Superior temporal gyrus (tissue), 1 donor: Measurements from ENCODE around the gene VHLL.

Experiments used
- DNase-seq: peaks from one replicate; pipeline ENCODE4 v3.0.0-alpha.2; 2016; ENCODE audit errors: extremely low spot score

VHLL gene

DNA sequence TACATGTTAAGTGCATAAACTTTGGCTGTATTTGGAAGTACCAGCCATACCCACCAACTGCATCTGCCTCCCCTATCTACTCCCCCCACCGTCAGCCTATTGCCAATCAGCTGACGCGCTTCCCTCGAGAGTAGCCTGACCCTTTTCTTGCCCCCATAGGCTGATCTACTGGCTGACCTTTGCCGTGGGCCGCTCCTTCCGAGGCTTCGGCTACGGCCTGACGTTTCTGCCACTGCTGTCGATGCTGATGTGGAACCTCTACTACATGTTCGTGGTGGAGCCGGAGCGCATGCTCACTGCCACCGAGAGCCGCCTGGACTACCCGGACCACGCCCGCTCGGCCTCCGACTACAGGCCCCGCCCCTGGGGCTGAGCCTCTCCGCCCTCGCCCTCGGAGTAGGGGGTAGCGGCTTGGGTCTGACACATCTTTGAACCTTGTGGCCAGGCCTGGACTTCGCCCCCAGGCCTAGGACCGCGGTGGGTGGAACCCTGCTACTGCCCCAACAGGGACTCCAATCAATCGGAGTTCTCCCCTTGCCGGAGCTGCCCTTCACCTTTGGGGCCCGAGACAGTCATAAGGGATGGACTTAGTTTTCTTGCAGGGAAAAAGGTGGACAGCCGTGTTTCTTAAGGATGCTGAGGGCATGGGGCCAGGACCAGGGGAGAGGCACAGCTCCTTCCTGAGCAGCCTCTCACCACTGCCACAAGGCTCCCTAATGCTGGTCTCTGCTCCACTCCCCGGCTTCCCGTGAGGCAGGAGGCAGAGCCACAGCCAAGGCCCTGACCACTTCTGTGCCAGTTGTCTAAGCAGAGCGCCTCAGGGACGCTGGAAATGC, 7.7 kb downstream of the VHLL start:
- DNase-seq, result peak; percentile 82

DNA sequence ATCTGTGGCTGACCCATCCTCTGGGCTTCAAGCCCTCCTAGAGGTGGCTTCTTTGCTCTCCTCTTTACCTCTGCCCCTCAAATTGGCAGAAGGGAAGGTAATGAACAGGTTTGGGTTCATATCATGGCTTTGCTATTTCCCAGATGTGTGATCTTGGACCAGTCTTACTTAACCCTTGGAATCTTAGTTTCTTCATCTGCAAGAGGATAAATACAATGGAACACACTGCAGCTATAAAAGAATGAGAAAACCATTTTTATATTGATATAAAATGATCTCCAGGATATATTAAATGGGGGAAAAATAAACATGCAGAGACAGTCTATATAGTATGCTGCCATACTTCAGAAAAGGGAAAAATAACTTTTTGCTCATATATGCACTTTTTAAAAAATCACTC, 9.2 kb downstream of the VHLL start:
- DNase-seq, result no peak

DNA sequence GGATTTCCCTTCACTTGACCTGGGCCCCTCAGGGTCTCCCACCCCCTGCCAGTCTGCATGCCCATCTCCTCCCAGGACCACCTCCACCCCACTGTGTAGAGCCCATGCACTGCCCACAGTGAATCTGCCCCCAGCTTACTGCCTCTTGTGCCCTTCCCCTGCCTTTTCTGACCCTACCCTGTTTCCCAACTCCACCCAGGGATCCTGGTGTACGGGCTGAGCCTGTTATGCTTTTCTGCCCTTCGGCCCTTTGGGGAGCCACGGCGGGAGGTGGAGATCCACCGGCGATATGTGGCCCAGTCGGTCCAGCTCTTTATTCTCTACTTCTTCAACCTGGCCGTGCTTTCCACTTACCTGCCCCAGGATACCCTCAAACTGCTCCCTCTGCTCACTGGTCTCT, 13.0 kb downstream of the VHLL start:
- no peak for DNase-seq

- no peak for DNase-seq
Measured at GRCh38 chr1:156285437-156285836, 13.7 kb downstream of the VHLL start.

DNA sequence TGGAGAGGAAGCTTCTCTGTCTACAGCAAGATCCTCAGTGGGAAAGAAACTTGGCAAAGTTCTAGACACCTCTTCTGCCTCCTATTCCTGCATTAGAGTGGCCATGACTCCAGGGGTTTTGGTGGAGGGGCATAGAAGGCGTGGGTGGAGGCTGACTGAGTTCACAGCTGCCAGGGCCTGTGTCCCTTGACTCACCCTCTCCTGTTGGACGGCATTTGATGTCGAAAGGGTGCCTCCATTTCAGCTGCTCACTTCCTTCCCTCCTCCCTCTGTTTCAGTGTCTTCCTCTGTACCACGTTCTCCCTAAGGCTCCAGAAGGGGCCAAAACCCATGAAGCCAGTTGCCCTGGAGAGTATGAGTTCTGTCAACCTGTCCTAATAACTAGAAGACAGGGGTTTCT, 14.3 kb downstream of the VHLL start:
- DNase-seq, result no peak

DNA sequence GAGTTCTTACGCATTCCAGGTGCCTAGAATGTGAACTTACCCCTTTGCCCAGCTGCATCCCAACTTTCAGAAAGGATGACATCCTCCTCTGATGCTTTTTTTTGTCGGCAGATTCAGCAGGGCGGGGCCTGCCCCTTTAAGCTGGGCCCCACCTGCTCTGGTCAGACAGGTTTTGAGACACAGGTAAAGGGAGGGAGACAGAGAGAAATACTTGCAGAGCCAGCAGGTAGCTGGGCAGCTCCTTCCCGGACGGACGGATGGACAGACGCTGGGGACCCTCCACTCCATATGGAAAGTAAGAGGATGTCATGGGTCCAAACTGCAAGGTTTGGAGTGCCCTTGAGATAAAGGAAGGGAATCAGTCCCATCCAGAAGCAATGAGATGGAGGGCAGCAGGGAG, 15.0 kb downstream of the VHLL start, which contains the start of gene TMEM79:
TMEM79 (plus strand) TSS at position 214 of the 400 bp plus-strand sequence. CDS start 902 bp downstream, outside the sequence.
- no peak for DNase-seq

DNA sequence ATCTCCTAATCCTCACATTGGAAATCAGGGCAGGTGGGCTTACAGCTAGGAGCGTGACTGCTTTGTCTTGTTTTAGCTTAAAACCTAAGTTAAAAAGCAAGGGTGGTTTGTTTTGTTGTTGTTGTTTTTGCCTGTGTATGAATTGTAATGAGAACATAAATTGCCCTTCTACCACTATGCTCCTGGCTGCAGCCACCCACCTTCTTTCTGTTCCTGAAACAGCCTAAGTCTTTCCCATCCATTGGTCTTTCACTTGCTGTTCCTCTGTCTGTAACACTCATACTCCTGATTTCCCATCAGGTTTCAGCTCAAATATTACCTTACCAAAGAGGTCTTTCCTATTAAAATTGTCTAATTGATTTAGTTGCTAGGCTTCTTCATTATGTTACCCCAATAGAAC, 15.6 kb downstream of the VHLL start:
- no peak for DNase-seq

- peak; percentile 99 for DNase-seq
Measured at GRCh38 chr1:156282479-156283222, 16.5 kb downstream of the VHLL start, which contains the start of gene SMG5. TSS of gene SMG5 (minus strand) at chr1:156282825. CDS start at chr1:156282680, 145 bp downstream.

- DNase-seq, result no peak
Measured at GRCh38 chr1:156281693-156282478, 17.2 kb downstream of the VHLL start.

DNA sequence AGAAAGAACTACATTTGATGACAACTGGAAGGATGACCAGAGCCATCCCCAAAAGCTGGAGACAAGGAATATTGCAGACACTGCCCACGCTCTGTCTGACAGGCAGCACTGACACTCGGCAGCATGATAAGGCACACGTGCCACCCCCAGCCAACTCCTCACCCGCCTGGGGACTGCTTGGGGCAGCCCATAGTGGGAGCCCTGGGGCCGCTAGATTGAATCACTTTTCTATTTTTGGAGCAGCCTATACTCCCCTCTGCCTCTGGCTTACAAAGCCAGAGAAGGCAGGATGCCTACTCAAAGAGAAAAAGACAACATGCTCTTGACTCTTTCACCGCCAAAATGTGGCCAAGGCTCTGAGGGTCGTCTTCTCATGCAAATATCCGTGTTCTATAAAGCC, 17.8 kb downstream of the VHLL start:
- no peak for DNase-seq

DNA sequence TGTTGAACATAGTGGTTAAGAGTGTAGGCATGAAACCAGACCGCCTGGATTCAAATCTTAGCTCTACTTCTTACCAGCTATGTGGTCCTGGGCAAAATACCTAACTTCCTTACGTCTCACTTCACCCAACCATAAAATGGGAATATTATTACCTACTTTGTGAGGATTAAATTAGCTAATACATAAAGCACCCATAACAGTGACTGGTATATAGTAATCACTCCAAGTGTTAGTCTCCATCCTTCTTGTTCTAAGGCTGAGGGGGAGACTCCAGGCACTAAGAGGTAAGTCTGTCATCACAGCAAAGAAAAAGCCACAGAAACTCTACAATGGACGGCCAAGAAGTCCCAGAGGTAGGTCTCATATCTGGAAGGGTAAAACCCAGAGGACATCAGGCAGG, 19.3 kb downstream of the VHLL start:
- DNase-seq, result no peak

GRCh38 chr1:156276966-156277381, 22.1 kb downstream of the VHLL start:
- DNase-seq, result no peak

DNA sequence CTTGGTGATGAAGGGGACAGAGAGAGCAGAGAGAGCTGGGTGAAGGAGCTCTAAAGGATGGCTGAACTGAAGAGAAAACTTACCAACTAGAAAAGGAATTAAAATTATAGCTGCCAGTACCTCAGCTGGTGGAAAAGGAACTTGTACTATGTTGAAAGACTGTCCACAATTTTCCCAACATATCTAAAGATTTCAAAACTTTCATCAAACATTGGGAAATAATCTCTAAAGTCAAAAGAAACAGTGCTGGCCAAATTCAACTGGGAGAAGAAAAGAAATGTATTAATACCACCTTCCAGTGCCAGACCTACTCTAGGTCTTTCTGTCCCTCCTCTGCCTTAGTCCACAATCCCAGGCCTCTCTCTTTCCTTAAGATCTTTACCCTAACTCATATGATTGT, 22.6 kb downstream of the VHLL start:
- DNase-seq, result no peak

GRCh38 chr1:156270314-156270713, 28.8 kb downstream of the VHLL start:
- no peak for DNase-seq

GRCh38 chr1:156268336-156268735, 30.8 kb downstream of the VHLL start:
- DNase-seq, result no peak

DNA sequence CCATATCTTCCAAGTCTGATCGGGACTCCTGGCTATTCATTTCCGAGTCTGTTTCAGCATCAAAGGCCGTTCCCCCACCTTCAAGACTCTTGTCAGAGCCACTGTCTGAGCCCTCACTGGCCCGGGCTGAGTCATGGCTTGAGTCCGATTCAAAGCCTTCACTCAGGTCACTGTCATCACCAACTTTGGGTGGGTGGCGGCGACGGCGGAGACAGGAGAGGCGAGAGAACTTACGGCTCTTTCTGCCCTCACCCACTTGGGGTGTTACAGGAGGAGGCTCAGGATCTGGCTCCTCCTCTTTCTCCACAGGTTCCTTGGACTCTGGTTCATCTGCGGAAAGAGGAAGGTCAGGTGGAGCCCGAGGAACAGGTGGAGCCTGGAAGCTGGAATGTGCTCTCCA, 33.1 kb downstream of the VHLL start:
- no peak for DNase-seq

- no peak for DNase-seq
Measured at GRCh38 chr1:156263288-156263655, 35.8 kb downstream of the VHLL start.

DNA sequence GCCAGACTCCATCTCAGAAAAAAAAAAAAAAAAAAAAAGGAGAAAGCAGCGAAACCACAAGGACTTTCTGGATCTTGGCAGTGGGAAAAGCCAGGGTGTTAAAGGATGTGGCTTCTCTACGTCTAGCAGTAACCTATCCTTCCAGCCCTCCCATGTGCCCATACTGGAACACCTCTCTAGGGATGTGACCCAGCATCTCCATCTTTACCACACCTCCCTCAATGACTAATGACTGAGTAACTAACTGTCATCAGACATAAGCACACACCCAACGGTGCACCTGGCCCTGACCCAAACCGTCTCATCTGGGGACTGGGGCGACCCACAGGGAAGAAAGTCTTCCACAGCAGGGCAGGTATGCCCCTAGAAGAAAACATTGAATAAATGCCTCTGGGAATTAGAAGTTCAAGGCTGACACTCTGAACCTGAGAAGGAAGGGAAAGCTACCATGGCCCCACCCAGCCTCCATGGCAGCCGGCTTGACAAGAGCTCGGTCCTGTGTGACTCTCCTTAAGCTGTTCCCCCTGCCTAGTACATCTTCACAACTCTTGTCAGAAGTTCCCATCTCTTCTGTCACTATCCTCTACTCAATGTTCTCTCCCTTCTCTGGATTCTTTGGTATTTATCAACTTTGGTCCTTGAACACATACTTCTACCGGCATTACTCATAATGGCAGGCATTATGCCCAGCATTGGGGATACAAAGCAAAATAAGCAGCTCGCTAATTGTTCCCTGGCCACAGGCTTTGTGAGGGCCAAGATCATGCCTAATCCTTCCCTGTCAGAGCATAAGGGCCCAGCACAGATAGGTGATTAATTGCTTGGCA, 36.4 kb downstream of the VHLL start:
- DNase-seq, result no peak

GRCh38 chr1:156260896-156261295, 38.2 kb downstream of the VHLL start:
- DNase-seq, result no peak

DNA sequence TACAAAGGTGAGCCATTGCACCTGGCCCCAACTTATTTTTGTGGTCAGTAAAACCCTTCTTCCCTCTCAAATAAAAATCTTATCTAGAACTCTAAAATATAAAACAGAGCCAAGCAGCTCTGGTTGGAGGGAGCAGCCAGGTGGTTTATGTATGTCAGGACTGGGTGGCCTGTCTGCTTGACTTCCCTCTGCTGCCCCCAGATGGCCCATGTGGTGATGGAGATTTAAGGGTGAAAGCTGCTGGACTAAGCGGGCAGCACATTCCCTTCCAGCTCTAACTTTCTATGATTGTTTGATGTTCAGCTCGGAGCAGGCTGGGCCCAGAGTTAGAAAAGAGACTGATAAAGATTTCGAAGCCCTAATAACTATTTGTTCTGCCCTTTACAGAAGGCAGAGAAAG, 39.3 kb downstream of the VHLL start:
- peak; percentile 70 for DNase-seq

DNA sequence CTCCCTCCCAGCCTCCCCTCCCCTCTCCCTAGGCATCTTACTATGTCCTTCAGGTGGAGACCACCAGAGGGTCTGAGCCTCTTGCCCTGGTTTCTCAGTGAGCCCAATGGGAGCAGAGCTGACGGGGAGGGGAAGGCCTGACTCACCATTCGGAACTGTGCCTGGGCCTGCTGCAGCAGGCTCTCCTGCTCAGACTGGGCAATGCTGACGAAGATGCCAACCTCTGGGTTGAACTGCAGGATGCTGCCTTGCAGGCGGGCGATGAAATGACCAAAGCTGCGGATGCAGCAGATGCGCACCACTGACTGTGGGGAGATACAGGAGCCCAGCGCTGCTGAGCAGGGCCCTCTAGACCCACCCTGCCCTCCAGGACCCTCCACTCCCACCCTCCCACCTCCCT, 40.2 kb downstream of the VHLL start:
- no peak for DNase-seq
